Activated T-cell treated with anti-CD3 and anti-CD28 coated beads, Interleukin-2, amount 50 U/mL, for 4 hours (primary cell): ENCODE measurements around the gene KLHL2. TPM values are rescaled to one million over a fixed set of nuclear protein-coding genes. Genes with fewer than 3 reads are reported as not detected.
"Not testable (repeated sequence)": the region's sequence is repeated elsewhere in the genome, so short reads cannot be mapped to it uniquely, and the experiment has no call there.

Experiments used
- ATAC-seq, 2 donors: fragments of 200-7000 bp; cut with Tn5 transposase; one replicate each; pipeline ENCODE4 v1.10.0; 2021
- DNase-seq: peaks from one replicate; pipeline ENCODE4 v3.0.0-alpha.2; 2020
- H3K27me3 Mint-ChIP-seq: one replicate; pipeline ENCODE4 v1.8.0; 2021; ENCODE audit warnings: low read depth, mixed read lengths
- H3K36me3 Mint-ChIP-seq: one replicate; pipeline ENCODE4 v1.8.0; 2022; ENCODE audit warnings: mixed read lengths; ENCODE audit not compliant: insufficient read depth
- H3K4me1 Mint-ChIP-seq: one replicate; pipeline ENCODE4 v1.8.0; 2021; ENCODE audit warnings: low read depth, mixed read lengths
- H3K4me3 Mint-ChIP-seq: one replicate; pipeline ENCODE4 v1.8.0; 2021; ENCODE audit warnings: mild to moderate bottlenecking, moderate library complexity, mixed read lengths
- H3K9me3 Mint-ChIP-seq: one replicate; pipeline ENCODE4 v1.8.0; 2021; ENCODE audit warnings: mixed read lengths
- total RNA-seq, 3 donors: library from RNA; stranded (reverse); gene quantifications; one replicate each; pipeline ENCODE4 v1.2.1, GENCODE V29; 2021

The KLHL2 gene
- total RNA-seq, 3 donors from 2014 or later, result 13.8 to 19.3 (median 16.7) TPM

- ATAC-seq, result no peak
- Mint-ChIP-seq H3K4me3 (no peak overlapping the region), H3K36me3 (peaks cover 32% of the 10 kb centered on the region), H3K4me1 (peaks cover 11% of the 10 kb centered on the region), H3K27me3 (no peaks in the 10 kb centered on the region), H3K9me3 (no peaks in the 10 kb centered on the region)
- DNase-seq, result no peak
Measured at GRCh38 chr4:165234766-165235165, 27.4 kb downstream of the KLHL2 start.

- ATAC-seq, H3K4me1 Mint-ChIP-seq: not testable (repeated sequence)
Measured at GRCh38 chr4:165236852-165237251, 29.5 kb downstream of the KLHL2 start.

GRCh38 chr4:165238041-165238640 is 30.8 kb downstream of the KLHL2 start:
- not testable (repeated sequence) for ATAC-seq, DNase-seq, H3K4me3 Mint-ChIP-seq, H3K9me3 Mint-ChIP-seq, H3K27me3 Mint-ChIP-seq, H3K4me1 Mint-ChIP-seq
- H3K36me3 Mint-ChIP-seq, result peaks cover 31% of the 10 kb centered on the region

More at GRCh38 chr4:165236852-165237251, 29.5 kb downstream of the KLHL2 start:
- H3K27me3 Mint-ChIP-seq, DNase-seq, H3K4me3 Mint-ChIP-seq, H3K9me3 Mint-ChIP-seq: not testable (repeated sequence)
- peaks cover 30% of the 10 kb centered on the region for H3K36me3 Mint-ChIP-seq

GRCh38 chr4:165240761-165241160 is 33.4 kb downstream of the KLHL2 start:
- ATAC-seq, H3K27me3 Mint-ChIP-seq, H3K9me3 Mint-ChIP-seq: not testable (repeated sequence)

GRCh38 chr4:165244148-165244547 is 36.8 kb downstream of the KLHL2 start:
- peaks cover 36% of the 10 kb centered on the region for H3K36me3 Mint-ChIP-seq
- not testable (repeated sequence) for H3K9me3 Mint-ChIP-seq, DNase-seq, H3K27me3 Mint-ChIP-seq, H3K4me3 Mint-ChIP-seq, H3K4me1 Mint-ChIP-seq, ATAC-seq

More at GRCh38 chr4:165240761-165241160, 33.4 kb downstream of the KLHL2 start:
- H3K36me3 Mint-ChIP-seq, result peaks cover 44% of the 10 kb centered on the region
- not testable (repeated sequence) for H3K4me3 Mint-ChIP-seq, DNase-seq, H3K4me1 Mint-ChIP-seq

- ATAC-seq, DNase-seq, H3K4me1 Mint-ChIP-seq, H3K9me3 Mint-ChIP-seq, H3K27me3 Mint-ChIP-seq, H3K4me3 Mint-ChIP-seq: not testable (repeated sequence)
- peaks cover 34% of the 10 kb centered on the region for H3K36me3 Mint-ChIP-seq
Measured at GRCh38 chr4:165244587-165245186, 37.3 kb downstream of the KLHL2 start.

GRCh38 chr4:165248102-165248501 is 40.7 kb downstream of the KLHL2 start:
- Mint-ChIP-seq H3K4me1 (peaks cover 2% of the 10 kb centered on the region), H3K9me3 (no peaks in the 10 kb centered on the region), H3K36me3 (peaks cover 24% of the 10 kb centered on the region), H3K4me3 (no peak overlapping the region), H3K27me3 (no peaks in the 10 kb centered on the region)
- ATAC-seq (peak in 1 of 2 donors; percentile 12), DNase-seq (no peak)

GRCh38 chr4:165248904-165249303 is 41.5 kb downstream of the KLHL2 start:
- DNase-seq, H3K4me1 Mint-ChIP-seq, H3K9me3 Mint-ChIP-seq, H3K27me3 Mint-ChIP-seq, H3K4me3 Mint-ChIP-seq: not testable (repeated sequence)
- H3K36me3 Mint-ChIP-seq, result peaks cover 16% of the 10 kb centered on the region
- ATAC-seq, result peak; percentile 74 to 85

GRCh38 chr4:165254771-165255170 is 47.4 kb downstream of the KLHL2 start:
- H3K4me1 Mint-ChIP-seq, result peaks cover 42% of the 10 kb centered on the region
- ATAC-seq, H3K27me3 Mint-ChIP-seq, H3K4me3 Mint-ChIP-seq, H3K9me3 Mint-ChIP-seq, H3K36me3 Mint-ChIP-seq, DNase-seq: not testable (repeated sequence)

- not testable (repeated sequence) for H3K36me3 Mint-ChIP-seq, H3K27me3 Mint-ChIP-seq, H3K9me3 Mint-ChIP-seq
- H3K4me3 Mint-ChIP-seq, result peak overlapping the region; percentile 21
- H3K4me1 Mint-ChIP-seq, result peaks cover 47% of the 10 kb centered on the region
- DNase-seq (peak; percentile 29), ATAC-seq (peak; percentile 96 to 98)
Measured at GRCh38 chr4:165255439-165255838, 48.1 kb downstream of the KLHL2 start.

- not testable (repeated sequence) for DNase-seq, H3K9me3 Mint-ChIP-seq, H3K27me3 Mint-ChIP-seq, H3K36me3 Mint-ChIP-seq, ATAC-seq
- peak overlapping the region; percentile 11 for H3K4me3 Mint-ChIP-seq
- peaks cover 52% of the 10 kb centered on the region for H3K4me1 Mint-ChIP-seq
Measured at GRCh38 chr4:165256074-165256659, 48.8 kb downstream of the KLHL2 start.

GRCh38 chr4:165259776-165260175 is 52.4 kb downstream of the KLHL2 start:
- H3K9me3 Mint-ChIP-seq, H3K27me3 Mint-ChIP-seq, H3K4me3 Mint-ChIP-seq, DNase-seq, H3K36me3 Mint-ChIP-seq, ATAC-seq: not testable (repeated sequence)
- peaks cover 51% of the 10 kb centered on the region for H3K4me1 Mint-ChIP-seq

GRCh38 chr4:165262306-165262705 is 54.9 kb downstream of the KLHL2 start:
- not testable (repeated sequence) for H3K4me3 Mint-ChIP-seq, DNase-seq, H3K36me3 Mint-ChIP-seq, H3K27me3 Mint-ChIP-seq, ATAC-seq, H3K9me3 Mint-ChIP-seq
- peaks cover 34% of the 10 kb centered on the region for H3K4me1 Mint-ChIP-seq

- not testable (repeated sequence) for DNase-seq, ATAC-seq
- peaks cover 29% of the 10 kb centered on the region for H3K4me1 Mint-ChIP-seq
Measured at GRCh38 chr4:165263466-165263865, 56.1 kb downstream of the KLHL2 start.

GRCh38 chr4:165269931-165270330 is 62.6 kb downstream of the KLHL2 start:
- H3K36me3 Mint-ChIP-seq, result peaks cover 40% of the 10 kb centered on the region
- not testable (repeated sequence) for ATAC-seq, DNase-seq, H3K4me3 Mint-ChIP-seq, H3K9me3 Mint-ChIP-seq, H3K27me3 Mint-ChIP-seq
- peaks cover 15% of the 10 kb centered on the region for H3K4me1 Mint-ChIP-seq

More at GRCh38 chr4:165263466-165263865, 56.1 kb downstream of the KLHL2 start:
- not testable (repeated sequence) for H3K27me3 Mint-ChIP-seq, H3K9me3 Mint-ChIP-seq, H3K4me3 Mint-ChIP-seq
- H3K36me3 Mint-ChIP-seq, result peaks cover 14% of the 10 kb centered on the region
